ENCODE results near the gene LYPD4. TPM values are rescaled to one million over a fixed set of nuclear protein-coding genes. Genes with fewer than 3 reads are reported as not detected.

The LYPD4 gene
- polyA plus RNA-seq, 2 of the 4 experiments (the other 2 are of a cell fraction), result not detected

DNA sequence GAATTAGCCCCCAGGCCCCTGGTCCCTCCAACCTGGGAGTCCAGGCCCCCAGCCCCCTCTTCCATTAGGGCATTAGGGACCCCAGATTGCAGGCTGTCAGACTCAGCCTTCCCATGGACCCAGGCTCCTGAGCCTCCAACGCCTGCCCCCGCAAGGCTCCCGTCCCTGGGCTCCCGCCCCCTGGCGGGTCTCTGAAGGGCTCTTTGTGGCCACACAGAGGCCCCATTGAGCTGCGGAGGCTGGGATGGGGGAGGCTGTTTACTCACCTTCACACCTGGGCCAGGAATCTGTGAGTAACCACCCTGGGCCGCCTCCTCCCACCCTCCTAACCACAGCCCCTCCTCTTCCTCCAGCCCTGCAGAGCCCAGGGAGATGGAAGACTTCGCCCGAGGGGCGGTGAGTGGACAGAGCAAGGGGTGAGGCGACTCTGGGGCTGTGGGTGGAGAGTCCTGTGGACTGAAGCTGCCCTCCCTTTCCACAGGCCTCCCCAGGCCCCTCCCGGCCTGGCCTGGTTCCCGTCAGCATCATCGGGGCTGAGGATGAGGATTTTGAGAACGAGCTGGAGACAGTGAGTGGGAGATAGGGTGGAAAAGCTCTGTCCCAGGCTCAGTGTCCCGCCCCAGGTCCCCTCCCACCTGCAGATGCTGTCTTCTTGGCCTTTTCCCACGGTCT, 43.4 kb upstream of the LYPD4 start:
- Histone ChIP-seq H3K4me2 (no peak overlapping the region), H3K27ac (0 out of 6 replicates have a peak overlapping the region, but pooled peaks of 1 of the 2 experiments have one; percentile 0), H3K9me3 (no peaks in the 10 kb centered on the region), H3K4me3 (no peak overlapping the region), H3K4me1 (peaks cover 15% of the 10 kb centered on the region)
- no peak for FAIRE-seq
- ChIA-PET POLR2A (interaction anchor here (0.9 kb wide), 1 partner anchor 72 kb away, joined by 3 read pairs; no protein-coding TSS in a partner anchor), CTCF (interaction anchor here (0.7 to 2.9 kb wide), 7 partner anchors 14 to 136 kb away, joined by 3 to 14 read pairs (median 4); no protein-coding TSS in a partner anchor)
- no peak for DNase-seq (ENCODE audit: low read depth in 1 of 2, low spot score in 1 of 2)
- no peak for ATAC-seq
- WGBS (ENCODE audit: missing lambda C conversion rate), result 84% methylated on average over 17 of the region's 17 CpGs
- TF ChIP-seq RAD21 (conservative IDR thresholded peaks at IDR 0.05 in 1 of 2, IDR thresholded peaks at IDR 0.05 in 1 of 2) (peak in 1 of 2 experiments; percentile 23; a peak in 2 of 5 replicates), JUNB (IDR thresholded peaks at IDR 0.05) (no peak), TP53 (CRISPR knock-in tag; IDR thresholded peaks at IDR 0.05) (no peak), JUN (IDR thresholded peaks at IDR 0.05) (0 out of 5 replicates have a peak, but pooled peaks of 1 of the 2 experiments have one; percentile 15)

DNA sequence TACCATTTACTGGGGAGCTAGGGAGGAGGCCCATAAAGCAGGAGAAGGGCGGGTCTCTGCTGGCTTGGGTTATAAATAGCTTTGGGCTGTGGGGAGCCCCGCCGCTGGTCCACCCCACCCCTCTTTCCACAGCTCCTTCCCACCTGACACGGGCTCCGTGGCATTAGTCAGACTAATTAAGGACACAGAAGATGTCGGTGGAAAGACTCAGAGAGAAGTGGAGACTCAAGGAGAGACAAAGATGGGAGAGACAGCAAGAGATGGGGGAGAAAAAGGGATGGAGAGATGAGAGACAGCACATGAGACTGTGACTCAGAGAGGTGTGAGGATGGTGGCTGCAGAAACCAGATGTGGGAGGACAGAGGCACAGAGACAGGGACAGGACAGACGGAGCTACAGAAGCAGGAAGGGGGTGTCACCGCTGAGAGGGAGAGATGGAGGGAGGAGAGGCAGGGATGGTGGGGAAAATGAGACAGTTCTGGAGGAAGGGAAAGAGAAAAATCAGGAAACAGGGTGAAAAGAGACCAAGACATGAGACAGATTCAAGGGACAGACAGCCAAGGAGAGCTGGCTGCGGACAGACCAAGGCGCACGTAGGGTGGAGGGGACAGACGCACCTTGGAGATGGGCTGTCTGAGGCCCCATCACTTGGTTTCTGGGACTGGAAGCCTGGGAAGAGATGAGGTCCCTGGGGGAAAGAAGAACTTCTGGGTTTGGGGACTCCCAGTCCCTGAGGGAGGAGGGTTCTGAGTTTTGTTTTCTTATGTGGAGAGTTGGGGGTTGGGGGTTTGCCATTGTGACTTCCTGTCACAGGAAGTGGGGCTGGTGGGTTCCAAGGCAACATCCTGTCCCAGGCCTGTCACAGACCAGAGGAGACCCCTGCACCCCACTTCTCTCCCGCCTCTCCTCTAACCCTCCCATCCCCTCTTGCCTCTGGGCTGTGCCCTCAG, 42.6 kb upstream of the LYPD4 start:
- peaks cover 15% of the 10 kb centered on the region for H3K4me1 ChIP-seq
- FAIRE-seq (no peak), ATAC-seq (no peak), DNase-seq (ENCODE audit: low read depth in 1 of 2, low spot score in 1 of 2) (no peak)
- WGBS (ENCODE audit: missing lambda C conversion rate), result 85% methylated on average over 13 of the region's 13 CpGs
- CTCF ChIA-PET, result interaction anchor here (0.8 to 6.5 kb wide), 15 partner anchors 9 to 514 kb away, joined by 3 to 63 read pairs (median 9); partner anchors contain the start of genes CD79A and RABAC1
- H3K27ac ChIP-seq, result 0 out of 6 replicates have a peak overlapping the region, but pooled peaks of 1 of the 2 experiments have one; percentile 0
- no peaks in the 10 kb centered on the region for H3K9me3 ChIP-seq
- POLR2A ChIA-PET, result interaction anchor here (1.1 kb wide), 1 partner anchor 27 kb away, joined by 3 read pairs; the partner anchor contains the start of gene RPS19
- no peak overlapping the region for H3K4me3 ChIP-seq
- TF ChIP-seq JUN (IDR thresholded peaks at IDR 0.05) (0 out of 5 replicates have a peak, but pooled peaks of 1 of the 2 experiments have one; percentile 7), HOXA7 (CRISPR knock-in tag; IDR thresholded peaks at IDR 0.05) (no peak), FOSL2 (IDR thresholded peaks at IDR 0.05) (no peak), FOSL2 (CRISPR knock-in tag; IDR thresholded peaks at IDR 0.05) (no peak)
- H3K4me2 ChIP-seq, result no peak overlapping the region

DNA sequence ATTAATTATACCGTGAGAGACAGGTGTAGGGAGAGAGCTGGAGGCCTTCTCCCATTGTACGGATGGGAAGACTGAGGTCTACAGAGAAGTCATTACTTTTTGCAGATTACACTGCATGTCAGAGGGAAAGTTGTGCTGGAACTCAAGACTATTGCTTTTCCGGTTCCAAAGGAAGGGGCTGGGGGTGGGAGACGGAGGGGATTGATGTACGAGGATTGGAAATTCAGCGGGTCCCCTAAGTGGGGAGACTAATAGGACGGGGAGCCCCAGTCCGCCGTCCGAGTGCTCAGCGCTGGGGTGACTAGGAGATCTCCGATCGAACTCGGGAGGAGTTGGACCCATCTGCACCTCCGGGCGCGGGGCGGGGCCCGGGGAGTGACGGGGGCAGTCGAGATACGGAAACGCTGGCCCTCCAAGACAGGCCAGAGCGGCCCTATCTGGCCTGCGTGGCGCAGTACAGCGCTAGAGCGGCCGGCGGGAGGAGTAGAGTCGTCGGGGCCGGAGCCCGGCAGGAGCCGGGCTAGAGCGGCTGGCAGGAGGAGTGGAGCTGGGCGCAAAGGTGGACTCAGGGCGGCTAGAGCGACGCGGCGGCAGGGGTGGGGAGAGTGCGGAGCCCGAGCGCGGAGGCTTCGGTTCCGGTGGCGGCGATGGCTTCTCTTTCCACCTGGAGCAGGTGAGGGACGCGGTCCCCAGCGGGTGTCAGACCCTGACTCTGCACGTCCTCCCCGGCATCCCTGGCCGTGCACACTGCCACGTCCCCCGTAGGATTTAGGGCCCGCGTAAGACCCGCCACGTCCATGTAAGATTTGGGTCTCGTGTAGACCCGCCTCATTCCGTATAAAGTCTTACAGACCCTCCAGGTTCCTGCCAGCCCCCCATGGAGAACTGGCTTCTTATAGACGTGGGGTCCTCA, 39.6 kb upstream of the LYPD4 start:
- H3K4me2 ChIP-seq, result peak overlapping the region; percentile 88
- ATAC-seq, result peak; percentile 78 to 97
- peak; percentile 99 for FAIRE-seq
- H3K4me1 ChIP-seq, result peaks cover 15% of the 10 kb centered on the region
- H3K9me3 ChIP-seq, result no peaks in the 10 kb centered on the region
- ChIA-PET POLR2A (interaction anchor here (0.6 to 3.6 kb wide), 6 partner anchors 11 to 336 kb away, joined by 3 to 50 read pairs (median 12); partner anchors contain the start of genes RPS19 and ZNF526), CTCF (interaction anchor here (0.6 to 6.5 kb wide), 12 partner anchors 9 to 508 kb away, joined by 3 to 63 read pairs (median 4); no protein-coding TSS in a partner anchor)
- peak overlapping the region; percentile 78 for H3K4me3 ChIP-seq
- 2% methylated on average over 65 of the region's 66 CpGs for WGBS (ENCODE audit: missing lambda C conversion rate)
- H3K27ac ChIP-seq, result peak overlapping the region; percentile 81 to 87
- DNase-seq (ENCODE audit: low read depth in 1 of 2, low spot score in 1 of 2), result peak; percentile 100
- no peak for TF ChIP-seq CBX2 (IDR thresholded peaks at IDR 0.05; ENCODE audit: borderline replicate concordance, low read depth)
- TF ChIP-seq EHMT2 (IDR thresholded peaks at IDR 0.05; ENCODE audit: low read depth), result no peak
- TF ChIP-seq, protein P1, sequence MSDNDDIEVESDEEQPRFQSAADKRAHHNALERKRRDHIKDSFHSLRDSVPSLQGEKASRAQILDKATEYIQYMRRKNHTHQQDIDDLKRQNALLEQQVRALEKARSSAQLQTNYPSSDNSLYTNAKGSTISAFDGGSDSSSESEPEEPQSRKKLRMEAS (IDR thresholded peaks at IDR 0.05), result peak; percentile 93
- TF ChIP-seq, protein P2, sequence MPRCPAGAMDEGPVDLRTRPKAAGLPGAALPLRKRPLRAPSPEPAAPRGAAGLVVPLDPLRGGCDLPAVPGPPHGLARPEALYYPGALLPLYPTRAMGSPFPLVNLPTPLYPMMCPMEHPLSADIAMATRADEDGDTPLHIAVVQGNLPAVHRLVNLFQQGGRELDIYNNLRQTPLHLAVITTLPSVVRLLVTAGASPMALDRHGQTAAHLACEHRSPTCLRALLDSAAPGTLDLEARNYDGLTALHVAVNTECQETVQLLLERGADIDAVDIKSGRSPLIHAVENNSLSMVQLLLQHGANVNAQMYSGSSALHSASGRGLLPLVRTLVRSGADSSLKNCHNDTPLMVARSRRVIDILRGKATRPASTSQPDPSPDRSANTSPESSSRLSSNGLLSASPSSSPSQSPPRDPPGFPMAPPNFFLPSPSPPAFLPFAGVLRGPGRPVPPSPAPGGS (IDR thresholded peaks at IDR 0.05), result peak; percentile 92
- TF ChIP-seq, protein P3, sequence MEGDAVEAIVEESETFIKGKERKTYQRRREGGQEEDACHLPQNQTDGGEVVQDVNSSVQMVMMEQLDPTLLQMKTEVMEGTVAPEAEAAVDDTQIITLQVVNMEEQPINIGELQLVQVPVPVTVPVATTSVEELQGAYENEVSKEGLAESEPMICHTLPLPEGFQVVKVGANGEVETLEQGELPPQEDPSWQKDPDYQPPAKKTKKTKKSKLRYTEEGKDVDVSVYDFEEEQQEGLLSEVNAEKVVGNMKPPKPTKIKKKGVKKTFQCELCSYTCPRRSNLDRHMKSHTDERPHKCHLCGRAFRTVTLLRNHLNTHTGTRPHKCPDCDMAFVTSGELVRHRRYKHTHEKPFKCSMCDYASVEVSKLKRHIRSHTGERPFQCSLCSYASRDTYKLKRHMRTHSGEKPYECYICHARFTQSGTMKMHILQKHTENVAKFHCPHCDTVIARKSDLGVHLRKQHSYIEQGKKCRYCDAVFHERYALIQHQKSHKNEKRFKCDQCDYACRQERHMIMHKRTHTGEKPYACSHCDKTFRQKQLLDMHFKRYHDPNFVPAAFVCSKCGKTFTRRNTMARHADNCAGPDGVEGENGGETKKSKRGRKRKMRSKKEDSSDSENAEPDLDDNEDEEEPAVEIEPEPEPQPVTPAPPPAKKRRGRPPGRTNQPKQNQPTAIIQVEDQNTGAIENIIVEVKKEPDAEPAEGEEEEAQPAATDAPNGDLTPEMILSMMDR (IDR thresholded peaks at IDR 0.05), result no peak; the same call in 2 of the 3 replicates
- peak; percentile 49; the same call in 2 of the 3 replicates for TF ChIP-seq SMC3 (IDR thresholded peaks at IDR 0.05)
- TF ChIP-seq RCOR1 (IDR thresholded peaks at IDR 0.05; ENCODE audit: low read depth, low read length), result peak; percentile 99
- no peak; the same call in 1 of the 2 replicates for TF ChIP-seq ESRRA (IDR thresholded peaks at IDR 0.05; ENCODE audit: borderline replicate concordance, low read length)
- no peak for TF ChIP-seq JUNB (IDR thresholded peaks at IDR 0.05)
- TF ChIP-seq KDM1A (IDR thresholded peaks at IDR 0.05; ENCODE audit: low read depth), result peak; percentile 99
- TF ChIP-seq, protein P4, sequence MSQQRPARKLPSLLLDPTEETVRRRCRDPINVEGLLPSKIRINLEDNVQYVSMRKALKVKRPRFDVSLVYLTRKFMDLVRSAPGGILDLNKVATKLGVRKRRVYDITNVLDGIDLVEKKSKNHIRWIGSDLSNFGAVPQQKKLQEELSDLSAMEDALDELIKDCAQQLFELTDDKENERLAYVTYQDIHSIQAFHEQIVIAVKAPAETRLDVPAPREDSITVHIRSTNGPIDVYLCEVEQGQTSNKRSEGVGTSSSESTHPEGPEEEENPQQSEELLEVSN (IDR thresholded peaks at IDR 0.05; ENCODE audit: borderline replicate concordance, low read depth), result peak; percentile 70; the same call in 1 of the 2 replicates
- TF ChIP-seq MYC (IDR thresholded peaks at IDR 0.05; ENCODE audit: borderline replicate concordance, low read length), result peak; percentile 79; the same call in 1 of the 2 replicates
- TF ChIP-seq NFE2L2 (conservative IDR thresholded peaks at IDR 0.05; ENCODE audit: low read length), result no peak
- TF ChIP-seq HEYL (CRISPR knock-in tag; IDR thresholded peaks at IDR 0.05), result no peak
- TF ChIP-seq, protein P5, sequence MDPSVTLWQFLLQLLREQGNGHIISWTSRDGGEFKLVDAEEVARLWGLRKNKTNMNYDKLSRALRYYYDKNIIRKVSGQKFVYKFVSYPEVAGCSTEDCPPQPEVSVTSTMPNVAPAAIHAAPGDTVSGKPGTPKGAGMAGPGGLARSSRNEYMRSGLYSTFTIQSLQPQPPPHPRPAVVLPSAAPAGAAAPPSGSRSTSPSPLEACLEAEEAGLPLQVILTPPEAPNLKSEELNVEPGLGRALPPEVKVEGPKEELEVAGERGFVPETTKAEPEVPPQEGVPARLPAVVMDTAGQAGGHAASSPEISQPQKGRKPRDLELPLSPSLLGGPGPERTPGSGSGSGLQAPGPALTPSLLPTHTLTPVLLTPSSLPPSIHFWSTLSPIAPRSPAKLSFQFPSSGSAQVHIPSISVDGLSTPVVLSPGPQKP (IDR thresholded peaks at IDR 0.05; ENCODE audit: low read depth, low read length), result no peak
- no peak for TF ChIP-seq CBX8 (IDR thresholded peaks at IDR 0.05)
